Neural cell (in vitro differentiated cells): ENCODE data around the gene CTCF.

Experiments used
- CTCF ChIP-seq: fragments of 450-650 bp; IDR thresholded peaks from 2 replicates; pipeline ENCODE4 v1.5.1; 2014; ENCODE audit warnings: antibody characterized with exemption, mild to moderate bottlenecking, moderate library complexity; ENCODE audit not compliant: poor library complexity, severe bottlenecking
- EP300 ChIP-seq: fragments of 450-650 bp; conservative IDR thresholded peaks from 2 replicates; pipeline ENCODE4 v1.6.1; 2014; ENCODE audit warnings: antibody characterized with exemption, mild to moderate bottlenecking, moderate library complexity; ENCODE audit not compliant: poor library complexity, severe bottlenecking
- EZH2 ChIP-seq: fragments of 200-600, 300-800 bp; shearing (Covaris generic), sonication (generic); IDR thresholded peaks from 2 replicates; pipeline ENCODE4 v1.6.1; 2014; ENCODE audit warnings: antibody characterized with exemption, low read length, borderline replicate concordance, mild to moderate bottlenecking; ENCODE audit not compliant: insufficient read depth, poor library complexity, severe bottlenecking
- MXI1 ChIP-seq: fragments of 450-650 bp; conservative IDR thresholded peaks from 2 replicates; pipeline ENCODE4 v1.6.1; 2014; ENCODE audit warnings: antibody characterized with exemption, mild to moderate bottlenecking; ENCODE audit not compliant: poor library complexity, severe bottlenecking
- POLR2AphosphoS5 ChIP-seq: IDR thresholded peaks from 2 replicates; pipeline ENCODE4 v1.6.1; 2012
- RAD21 ChIP-seq: fragments of 450-650 bp; conservative IDR thresholded peaks from 2 replicates; pipeline ENCODE4 v1.6.1; 2014; ENCODE audit warnings: antibody characterized with exemption, mild to moderate bottlenecking, moderate library complexity
- REST ChIP-seq: IDR thresholded peaks from 2 replicates; pipeline ENCODE4 v1.6.1; 2012; ENCODE audit warnings: borderline replicate concordance
- SMC3 ChIP-seq: fragments of 450-650 bp; conservative IDR thresholded peaks from 2 replicates; pipeline ENCODE4 v1.6.1; 2014; ENCODE audit warnings: antibody characterized with exemption, mild to moderate bottlenecking, moderate library complexity; ENCODE audit not compliant: poor library complexity
- TAF1 ChIP-seq: IDR thresholded peaks from 2 replicates; pipeline ENCODE4 v1.6.1; 2012; ENCODE audit warnings: low read depth

- TF ChIP-seq POLR2AphosphoS5 = no peak
- no peak for TF ChIP-seq CTCF
- no peak for TF ChIP-seq SMC3
- TF ChIP-seq EZH2 = no peak
- TF ChIP-seq REST = no peak
- no peak for TF ChIP-seq EP300
- no peak for TF ChIP-seq TAF1
- no peak for TF ChIP-seq MXI1
- TF ChIP-seq RAD21 = no peak
Measured at GRCh38 chr16:67594956-67595355, 32.6 kb downstream of the CTCF start.
